Measurements from ENCODE around the gene PTGIS. TPM values are rescaled to one million over a fixed set of nuclear protein-coding genes. Genes with fewer than 3 reads are reported as not detected.

PTGIS gene
- total RNA-seq, 2 experiments from 2014 or later, result 1.5 to 1.6 TPM

GRCh38 chr20:49508435-49509199 is 59.3 kb downstream of the PTGIS start:
- DNase-seq (peak; percentile 10), ATAC-seq (peak; percentile 53)
- TF ChIP-seq, protein P1, sequence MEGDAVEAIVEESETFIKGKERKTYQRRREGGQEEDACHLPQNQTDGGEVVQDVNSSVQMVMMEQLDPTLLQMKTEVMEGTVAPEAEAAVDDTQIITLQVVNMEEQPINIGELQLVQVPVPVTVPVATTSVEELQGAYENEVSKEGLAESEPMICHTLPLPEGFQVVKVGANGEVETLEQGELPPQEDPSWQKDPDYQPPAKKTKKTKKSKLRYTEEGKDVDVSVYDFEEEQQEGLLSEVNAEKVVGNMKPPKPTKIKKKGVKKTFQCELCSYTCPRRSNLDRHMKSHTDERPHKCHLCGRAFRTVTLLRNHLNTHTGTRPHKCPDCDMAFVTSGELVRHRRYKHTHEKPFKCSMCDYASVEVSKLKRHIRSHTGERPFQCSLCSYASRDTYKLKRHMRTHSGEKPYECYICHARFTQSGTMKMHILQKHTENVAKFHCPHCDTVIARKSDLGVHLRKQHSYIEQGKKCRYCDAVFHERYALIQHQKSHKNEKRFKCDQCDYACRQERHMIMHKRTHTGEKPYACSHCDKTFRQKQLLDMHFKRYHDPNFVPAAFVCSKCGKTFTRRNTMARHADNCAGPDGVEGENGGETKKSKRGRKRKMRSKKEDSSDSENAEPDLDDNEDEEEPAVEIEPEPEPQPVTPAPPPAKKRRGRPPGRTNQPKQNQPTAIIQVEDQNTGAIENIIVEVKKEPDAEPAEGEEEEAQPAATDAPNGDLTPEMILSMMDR (IDR thresholded peaks at IDR 0.05), result peak; percentile 60
- Mint-ChIP-seq H3K4me1 (ENCODE audit: low read depth) (no peaks in the 10 kb centered on the region), H3K27me3 (peaks cover 28% of the 10 kb centered on the region), H3K9me3 (no peaks in the 10 kb centered on the region), H3K36me3 (ENCODE audit: low read depth) (no peaks in the 10 kb centered on the region), H3K27ac (no peak overlapping the region), H3K4me3 (no peak overlapping the region)
- POLR2A ChIA-PET, result interaction anchor here (1.7 kb wide), 1 partner anchor 12 kb away, joined by 6 read pairs; no protein-coding TSS in a partner anchor
- intact Hi-C loops (cut with micrococcal nuclease), result no loop called here
- CTCF ChIA-PET, result interaction anchor here (0.7 to 6.3 kb wide), 11 partner anchors 9 to 176 kb away, joined by 3 to 48 read pairs (median 4); no protein-coding TSS in a partner anchor

DNA sequence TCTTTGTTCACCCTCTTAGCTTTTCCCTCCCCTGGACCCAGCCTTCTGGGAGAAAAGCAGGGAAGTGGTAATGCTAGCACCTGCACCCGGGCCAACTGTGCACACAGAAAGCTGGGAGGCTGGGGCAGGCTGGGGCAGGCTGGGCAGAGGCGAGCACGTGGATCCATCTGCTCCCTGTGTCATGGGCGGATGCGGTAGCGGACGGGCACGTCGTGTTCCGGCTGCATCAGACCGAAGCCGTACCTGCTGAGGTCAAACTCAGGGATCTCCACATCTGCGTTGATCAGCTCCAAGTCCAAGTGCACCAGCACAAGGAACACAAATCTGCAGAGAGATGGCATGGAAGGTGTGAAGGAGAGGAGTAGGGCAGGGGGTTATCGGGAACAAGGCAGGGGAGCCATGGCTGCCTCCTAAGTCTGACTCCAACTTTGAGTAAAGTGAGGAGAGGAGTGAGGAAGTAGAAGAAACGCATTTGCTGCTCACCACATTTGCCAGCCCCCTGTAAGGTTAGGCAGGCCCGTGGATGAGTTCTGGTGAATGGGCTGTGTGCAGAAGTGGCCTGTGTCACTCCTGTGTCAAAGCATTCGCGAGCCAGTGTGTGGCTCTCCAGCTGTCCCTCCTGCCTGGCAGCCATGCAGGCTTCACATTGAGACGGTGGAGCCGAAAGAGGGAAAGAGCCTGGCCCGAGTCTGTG is 60.0 kb downstream of the PTGIS start:
- TF ChIP-seq, protein P1 (IDR thresholded peaks at IDR 0.05), result no peak
- ChIA-PET POLR2A (interaction anchor here (1.7 kb wide), 1 partner anchor 11 kb away, joined by 6 read pairs; no protein-coding TSS in a partner anchor), CTCF (interaction anchor here (1.1 to 6.3 kb wide), 9 partner anchors 8 to 175 kb away, joined by 3 to 48 read pairs (median 5); no protein-coding TSS in a partner anchor)
- H3K4me3 Mint-ChIP-seq, result no peak overlapping the region
- H3K9me3 Mint-ChIP-seq, result no peaks in the 10 kb centered on the region
- intact Hi-C loops (cut with micrococcal nuclease), result no loop called here
- H3K27ac Mint-ChIP-seq, result no peak overlapping the region
- ATAC-seq (no peak), DNase-seq (no peak)
- H3K27me3 Mint-ChIP-seq, result peaks cover 29% of the 10 kb centered on the region
- H3K36me3 Mint-ChIP-seq (ENCODE audit: low read depth), result no peaks in the 10 kb centered on the region
- H3K4me1 Mint-ChIP-seq (ENCODE audit: low read depth), result no peaks in the 10 kb centered on the region

GRCh38 chr20:49505518-49505917 is 62.4 kb downstream of the PTGIS start:
- ChIA-PET CTCF (interaction anchor here (1.3 to 6.3 kb wide), 3 partner anchors 21 to 173 kb away, joined by 4 to 48 read pairs (median 7); no protein-coding TSS in a partner anchor), POLR2A (interaction anchor here (0.5 to 0.6 kb wide), 2 partner anchors 42 to 48 kb away, joined by 3 read pairs; no protein-coding TSS in a partner anchor)
- Mint-ChIP-seq H3K36me3 (ENCODE audit: low read depth) (no peaks in the 10 kb centered on the region), H3K9me3 (no peaks in the 10 kb centered on the region), H3K27ac (no peak overlapping the region), H3K27me3 (peaks cover 27% of the 10 kb centered on the region), H3K4me3 (no peak overlapping the region), H3K4me1 (ENCODE audit: low read depth) (no peaks in the 10 kb centered on the region)
- intact Hi-C loops (cut with micrococcal nuclease), result no loop called here
- no peak for DNase-seq
- no peak for ATAC-seq
- TF ChIP-seq, protein P1 (IDR thresholded peaks at IDR 0.05), result no peak

- POLR2A ChIA-PET, result no interaction called here
- TF ChIP-seq, protein P1 (IDR thresholded peaks at IDR 0.05), result no peak
- Mint-ChIP-seq H3K36me3 (ENCODE audit: low read depth) (no peaks in the 10 kb centered on the region), H3K27me3 (peaks cover 14% of the 10 kb centered on the region), H3K4me3 (no peak overlapping the region), H3K9me3 (no peaks in the 10 kb centered on the region), H3K27ac (no peak overlapping the region), H3K4me1 (ENCODE audit: low read depth) (no peaks in the 10 kb centered on the region)
- no peak for DNase-seq
- ATAC-seq, result no peak
- intact Hi-C loops (cut with micrococcal nuclease), result no loop called here
- CTCF ChIA-PET, result interaction anchor here (1.9 kb wide), 1 partner anchor 19 kb away, joined by 6 read pairs; no protein-coding TSS in a partner anchor
Observed at GRCh38 chr20:49503176-49503575, 64.8 kb downstream of the PTGIS start.

Measured in activated CD8-positive, alpha-beta T cell treated with anti-CD3 and anti-CD28 coated beads for 36 hours (primary cell).